Endothelial cell (in vitro differentiated cells): Measurements from ENCODE around the gene SRMS. TPM values are rescaled to one million over a fixed set of nuclear protein-coding genes. Genes with fewer than 3 reads are reported as not detected.
"Not testable (repeated sequence)": the region's sequence is repeated elsewhere in the genome, so short reads cannot be mapped to it uniquely, and the experiment has no call there.

Experiments
- DNase-seq: peaks from one replicate; pipeline ENCODE4 v3.0.0; 2021; ENCODE audit warnings: low spot score
- H3K27ac Mint-ChIP-seq: one replicate; pipeline ENCODE4 v1.8.0; 2021; ENCODE audit warnings: mixed read lengths, inconsistent platforms; ENCODE audit not compliant: unreplicated experiment
- H3K27me3 Mint-ChIP-seq: one replicate; pipeline ENCODE4 v1.8.0; 2021; ENCODE audit warnings: mild to moderate bottlenecking, moderate library complexity, mixed read lengths, inconsistent platforms; ENCODE audit not compliant: unreplicated experiment
- H3K36me3 Mint-ChIP-seq: one replicate; pipeline ENCODE4 v1.8.0; 2021; ENCODE audit warnings: mild to moderate bottlenecking, low read depth, mixed read lengths, inconsistent platforms; ENCODE audit not compliant: unreplicated experiment
- H3K4me1 Mint-ChIP-seq: one replicate; pipeline ENCODE4 v1.8.0; 2021; ENCODE audit warnings: mild to moderate bottlenecking, mixed read lengths, inconsistent platforms; ENCODE audit not compliant: unreplicated experiment
- H3K4me3 Mint-ChIP-seq: one replicate; pipeline ENCODE4 v1.8.0; 2021; ENCODE audit warnings: mild to moderate bottlenecking, mixed read lengths, inconsistent platforms; ENCODE audit not compliant: unreplicated experiment
- H3K9me3 Mint-ChIP-seq: one replicate; pipeline ENCODE4 v1.8.0; 2021; ENCODE audit warnings: mixed read lengths, inconsistent platforms; ENCODE audit not compliant: unreplicated experiment
- CTCF ChIP-seq: fragments of 200-600 bp; sonication (generic); IDR thresholded peaks from one replicate; pipeline ENCODE4 v1.5.0; 2021; ENCODE audit warnings: antibody characterized with exemption; ENCODE audit not compliant: unreplicated experiment
- total RNA-seq: library from RNA; stranded (reverse); fragmentation: NEBNext Ultra II Directional; extraction: Animal tissue kit (Norgen Biotek cat#: 25700); gene quantifications from one replicate; pipeline ENCODE4 v1.2.1, GENCODE V29; 2021; ENCODE audit not compliant: unreplicated experiment

SRMS gene
- total RNA-seq, 1 donor from 2014 or later = not detected

- Mint-ChIP-seq H3K9me3 (no peaks in the 10 kb centered on the region), H3K4me1 (no peaks in the 10 kb centered on the region), H3K4me3 (no peak overlapping the region), H3K27me3 (no peaks in the 10 kb centered on the region), H3K27ac (no peak overlapping the region), H3K36me3 (no peaks in the 10 kb centered on the region)
- TF ChIP-seq CTCF = no peak
- no peak for DNase-seq
Observed at GRCh38 chr20:63572071-63572787, 24.7 kb upstream of the SRMS start.

GRCh38 chr20:63571087-63571478 lies 23.5 kb upstream of the SRMS start:
- not testable (repeated sequence) for H3K4me1 Mint-ChIP-seq, H3K36me3 Mint-ChIP-seq, DNase-seq, H3K9me3 Mint-ChIP-seq, H3K27me3 Mint-ChIP-seq, H3K27ac Mint-ChIP-seq, H3K4me3 Mint-ChIP-seq

- Mint-ChIP-seq H3K4me3 (no peak overlapping the region), H3K27ac (no peak overlapping the region), H3K27me3 (peaks cover 2% of the 10 kb centered on the region), H3K36me3 (no peaks in the 10 kb centered on the region), H3K4me1 (no peaks in the 10 kb centered on the region), H3K9me3 (no peaks in the 10 kb centered on the region)
- TF ChIP-seq CTCF = no peak
- no peak for DNase-seq
Observed at GRCh38 chr20:63570281-63571086, 22.9 kb upstream of the SRMS start.

- no peak overlapping the region for H3K4me3 Mint-ChIP-seq
- no peaks in the 10 kb centered on the region for H3K36me3 Mint-ChIP-seq
- TF ChIP-seq CTCF = no peak
- H3K27me3 Mint-ChIP-seq = peaks cover 3% of the 10 kb centered on the region
- H3K9me3 Mint-ChIP-seq = no peaks in the 10 kb centered on the region
- no peak overlapping the region for H3K27ac Mint-ChIP-seq
- DNase-seq = no peak
- no peaks in the 10 kb centered on the region for H3K4me1 Mint-ChIP-seq
Observed at GRCh38 chr20:63568986-63569949, 21.7 kb upstream of the SRMS start.

- no peak for DNase-seq
- no peaks in the 10 kb centered on the region for H3K9me3 Mint-ChIP-seq
- no peak overlapping the region for H3K4me3 Mint-ChIP-seq
- peaks cover 3% of the 10 kb centered on the region for H3K27me3 Mint-ChIP-seq
- no peak overlapping the region for H3K27ac Mint-ChIP-seq
- no peaks in the 10 kb centered on the region for H3K36me3 Mint-ChIP-seq
- no peak for TF ChIP-seq CTCF
- no peaks in the 10 kb centered on the region for H3K4me1 Mint-ChIP-seq
Observed at GRCh38 chr20:63568170-63568981, 20.8 kb upstream of the SRMS start.
